ENCODE results near the gene ACOXL.

The ACOXL gene

GRCh38 chr2:110783196-110783873 is 51.0 kb downstream of the ACOXL start:
- Mint-ChIP-seq H3K27me3 (peaks cover 26% of the 10 kb centered on the region), H3K36me3 (ENCODE audit: low read depth) (no peaks in the 10 kb centered on the region), H3K4me1 (ENCODE audit: low read depth) (no peaks in the 10 kb centered on the region), H3K27ac (no peak overlapping the region), H3K4me3 (no peak overlapping the region), H3K9me3 (no peaks in the 10 kb centered on the region)
- intact Hi-C loops (cut with micrococcal nuclease), result no loop called here

- Mint-ChIP-seq H3K27me3 (peaks cover 29% of the 10 kb centered on the region), H3K27ac (no peak overlapping the region), H3K4me1 (ENCODE audit: low read depth) (no peaks in the 10 kb centered on the region), H3K9me3 (no peaks in the 10 kb centered on the region), H3K4me3 (no peak overlapping the region), H3K36me3 (ENCODE audit: low read depth) (no peaks in the 10 kb centered on the region)
- intact Hi-C loops (cut with micrococcal nuclease), result no loop called here
Measured at GRCh38 chr2:110784047-110784631, 51.8 kb downstream of the ACOXL start.

- intact Hi-C loops (cut with micrococcal nuclease), result no loop called here
- Mint-ChIP-seq H3K4me3 (no peak overlapping the region), H3K27ac (no peak overlapping the region), H3K36me3 (ENCODE audit: low read depth) (no peaks in the 10 kb centered on the region), H3K9me3 (no peaks in the 10 kb centered on the region), H3K4me1 (ENCODE audit: low read depth) (no peaks in the 10 kb centered on the region), H3K27me3 (peaks cover 32% of the 10 kb centered on the region)
Measured at GRCh38 chr2:110785439-110785838, 53.1 kb downstream of the ACOXL start.

GRCh38 chr2:110788976-110789375 is 56.6 kb downstream of the ACOXL start:
- no peaks in the 10 kb centered on the region for H3K9me3 Mint-ChIP-seq
- no peak overlapping the region for H3K27ac Mint-ChIP-seq
- H3K27me3 Mint-ChIP-seq, result peaks cover 39% of the 10 kb centered on the region
- no peaks in the 10 kb centered on the region for H3K4me1 Mint-ChIP-seq (ENCODE audit: low read depth)
- no peaks in the 10 kb centered on the region for H3K36me3 Mint-ChIP-seq (ENCODE audit: low read depth)
- no peak overlapping the region for H3K4me3 Mint-ChIP-seq
- intact Hi-C loops (cut with micrococcal nuclease), result no loop called here

- no peaks in the 10 kb centered on the region for H3K9me3 Mint-ChIP-seq
- no peak overlapping the region for H3K27ac Mint-ChIP-seq
- H3K27me3 Mint-ChIP-seq, result peaks cover 38% of the 10 kb centered on the region
- intact Hi-C loops (cut with micrococcal nuclease), result no loop called here
- no peaks in the 10 kb centered on the region for H3K4me1 Mint-ChIP-seq (ENCODE audit: low read depth)
- no peaks in the 10 kb centered on the region for H3K36me3 Mint-ChIP-seq (ENCODE audit: low read depth)
- H3K4me3 Mint-ChIP-seq, result no peak overlapping the region
Measured at GRCh38 chr2:110789706-110790105, 57.3 kb downstream of the ACOXL start.

GRCh38 chr2:110790907-110791306 is 58.5 kb downstream of the ACOXL start:
- Mint-ChIP-seq H3K9me3 (no peaks in the 10 kb centered on the region), H3K4me3 (no peak overlapping the region), H3K27me3 (peaks cover 43% of the 10 kb centered on the region), H3K36me3 (ENCODE audit: low read depth) (no peaks in the 10 kb centered on the region), H3K27ac (no peak overlapping the region), H3K4me1 (ENCODE audit: low read depth) (no peaks in the 10 kb centered on the region)
- intact Hi-C loops (cut with micrococcal nuclease), result no loop called here

GRCh38 chr2:110791435-110791834 is 59.1 kb downstream of the ACOXL start:
- Mint-ChIP-seq H3K4me3 (no peak overlapping the region), H3K27ac (no peak overlapping the region), H3K27me3 (peaks cover 43% of the 10 kb centered on the region), H3K4me1 (ENCODE audit: low read depth) (no peaks in the 10 kb centered on the region), H3K9me3 (no peaks in the 10 kb centered on the region), H3K36me3 (ENCODE audit: low read depth) (no peaks in the 10 kb centered on the region)
- intact Hi-C loops (cut with micrococcal nuclease), result no loop called here

GRCh38 chr2:110793034-110793433 is 60.7 kb downstream of the ACOXL start:
- H3K27ac Mint-ChIP-seq, result no peak overlapping the region
- H3K36me3 Mint-ChIP-seq (ENCODE audit: low read depth), result no peaks in the 10 kb centered on the region
- no peaks in the 10 kb centered on the region for H3K9me3 Mint-ChIP-seq
- peaks cover 39% of the 10 kb centered on the region for H3K27me3 Mint-ChIP-seq
- H3K4me3 Mint-ChIP-seq, result no peak overlapping the region
- intact Hi-C loops (cut with micrococcal nuclease), result no loop called here
- H3K4me1 Mint-ChIP-seq (ENCODE audit: low read depth), result no peaks in the 10 kb centered on the region

GRCh38 chr2:110794390-110794789 is 62.0 kb downstream of the ACOXL start:
- H3K4me1 Mint-ChIP-seq (ENCODE audit: low read depth), result no peaks in the 10 kb centered on the region
- intact Hi-C loops (cut with micrococcal nuclease), result no loop called here
- H3K36me3 Mint-ChIP-seq (ENCODE audit: low read depth), result no peaks in the 10 kb centered on the region
- H3K27me3 Mint-ChIP-seq, result peaks cover 37% of the 10 kb centered on the region
- peaks cover 2% of the 10 kb centered on the region for H3K9me3 Mint-ChIP-seq
- no peak overlapping the region for H3K27ac Mint-ChIP-seq
- H3K4me3 Mint-ChIP-seq, result no peak overlapping the region

- intact Hi-C loops (cut with micrococcal nuclease), result no loop called here
- H3K4me1 Mint-ChIP-seq (ENCODE audit: low read depth), result no peaks in the 10 kb centered on the region
- H3K27ac Mint-ChIP-seq, result no peak overlapping the region
- H3K36me3 Mint-ChIP-seq (ENCODE audit: low read depth), result no peaks in the 10 kb centered on the region
- no peak overlapping the region for H3K4me3 Mint-ChIP-seq
- peaks cover 8% of the 10 kb centered on the region for H3K9me3 Mint-ChIP-seq
- peaks cover 33% of the 10 kb centered on the region for H3K27me3 Mint-ChIP-seq
Measured at GRCh38 chr2:110794951-110795350, 62.6 kb downstream of the ACOXL start.

GRCh38 chr2:110796716-110797301 is 64.4 kb downstream of the ACOXL start:
- Mint-ChIP-seq H3K27ac (no peak overlapping the region), H3K4me1 (ENCODE audit: low read depth) (no peaks in the 10 kb centered on the region), H3K4me3 (no peak overlapping the region), H3K9me3 (peaks cover 9% of the 10 kb centered on the region), H3K36me3 (ENCODE audit: low read depth) (no peaks in the 10 kb centered on the region), H3K27me3 (peaks cover 35% of the 10 kb centered on the region)
- intact Hi-C loops (cut with micrococcal nuclease), result no loop called here

- Mint-ChIP-seq H3K4me1 (ENCODE audit: low read depth) (no peaks in the 10 kb centered on the region), H3K9me3 (peaks cover 13% of the 10 kb centered on the region)
Measured at GRCh38 chr2:110799376-110799775, 67.0 kb downstream of the ACOXL start.

GRCh38 chr2:110800611-110801402 is 68.4 kb downstream of the ACOXL start:
- H3K36me3 Mint-ChIP-seq (ENCODE audit: low read depth), result no peaks in the 10 kb centered on the region
- no peak overlapping the region for H3K27ac Mint-ChIP-seq
- H3K4me3 Mint-ChIP-seq, result no peak overlapping the region
- peaks cover 38% of the 10 kb centered on the region for H3K27me3 Mint-ChIP-seq
- H3K9me3 Mint-ChIP-seq, result peaks cover 19% of the 10 kb centered on the region
- intact Hi-C loops (cut with micrococcal nuclease), result no loop called here
- H3K4me1 Mint-ChIP-seq (ENCODE audit: low read depth), result peaks cover 11% of the 10 kb centered on the region

More at GRCh38 chr2:110799376-110799775, 67.0 kb downstream of the ACOXL start:
- Mint-ChIP-seq H3K36me3 (ENCODE audit: low read depth) (no peaks in the 10 kb centered on the region), H3K4me3 (no peak overlapping the region), H3K27ac (no peak overlapping the region), H3K27me3 (peaks cover 36% of the 10 kb centered on the region)
- intact Hi-C loops (cut with micrococcal nuclease), result no loop called here

Measured in dendritic cell treated with granulocyte-macrophage colony-stimulating factor and Interleukin-4, amounts not matched to agents 40 ng/mL and 50 ng/mL, for 4 days (primary cell).